LNCaP clone FGC (cell line): ENCODE data around the gene DDX27.

Source experiments
- DNase-seq: peaks from one replicate; pipeline ENCODE4 v3.0.0-alpha.2; 2011; ENCODE audit warnings: low read depth
- H3K4me3 ChIP-seq: 2 replicates; pipeline ENCODE4 v1.5.1; 2011; ENCODE audit warnings: mild to moderate bottlenecking, low read depth, low read length, control low read depth
- TF ChIP-seq, protein P1 (sequence below): IDR thresholded peaks from 2 replicates; pipeline ENCODE4 v1.5.1; 2012; ENCODE audit warnings: mild to moderate bottlenecking; ENCODE audit not compliant: control insufficient read depth, insufficient read depth; ENCODE audit errors: extremely low read depth

The DDX27 gene

GRCh38 chr20:49233226-49233625 lies 14.0 kb downstream of the DDX27 start:
- H3K4me3 ChIP-seq = no peak overlapping the region
- DNase-seq = no peak

GRCh38 chr20:49234831-49235230 lies 15.6 kb downstream of the DDX27 start:
- TF ChIP-seq, protein P1, sequence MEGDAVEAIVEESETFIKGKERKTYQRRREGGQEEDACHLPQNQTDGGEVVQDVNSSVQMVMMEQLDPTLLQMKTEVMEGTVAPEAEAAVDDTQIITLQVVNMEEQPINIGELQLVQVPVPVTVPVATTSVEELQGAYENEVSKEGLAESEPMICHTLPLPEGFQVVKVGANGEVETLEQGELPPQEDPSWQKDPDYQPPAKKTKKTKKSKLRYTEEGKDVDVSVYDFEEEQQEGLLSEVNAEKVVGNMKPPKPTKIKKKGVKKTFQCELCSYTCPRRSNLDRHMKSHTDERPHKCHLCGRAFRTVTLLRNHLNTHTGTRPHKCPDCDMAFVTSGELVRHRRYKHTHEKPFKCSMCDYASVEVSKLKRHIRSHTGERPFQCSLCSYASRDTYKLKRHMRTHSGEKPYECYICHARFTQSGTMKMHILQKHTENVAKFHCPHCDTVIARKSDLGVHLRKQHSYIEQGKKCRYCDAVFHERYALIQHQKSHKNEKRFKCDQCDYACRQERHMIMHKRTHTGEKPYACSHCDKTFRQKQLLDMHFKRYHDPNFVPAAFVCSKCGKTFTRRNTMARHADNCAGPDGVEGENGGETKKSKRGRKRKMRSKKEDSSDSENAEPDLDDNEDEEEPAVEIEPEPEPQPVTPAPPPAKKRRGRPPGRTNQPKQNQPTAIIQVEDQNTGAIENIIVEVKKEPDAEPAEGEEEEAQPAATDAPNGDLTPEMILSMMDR = no peak
- no peak overlapping the region for H3K4me3 ChIP-seq
- no peak for DNase-seq

More at GRCh38 chr20:49233226-49233625, 14.0 kb downstream of the DDX27 start:
- TF ChIP-seq, protein P1 = no peak

GRCh38 chr20:49236301-49236700 lies 17.1 kb downstream of the DDX27 start:
- TF ChIP-seq, protein P1 = no peak
- no peak for DNase-seq

GRCh38 chr20:49237531-49237930 lies 18.3 kb downstream of the DDX27 start:
- no peak overlapping the region for H3K4me3 ChIP-seq
- TF ChIP-seq, protein P1 = no peak
- DNase-seq = no peak

More at GRCh38 chr20:49236301-49236700, 17.1 kb downstream of the DDX27 start:
- no peak overlapping the region for H3K4me3 ChIP-seq

- H3K4me3 ChIP-seq = no peak overlapping the region
- peak; percentile 2 for DNase-seq
- TF ChIP-seq, protein P1 = peak; percentile 67
Measured at GRCh38 chr20:49245921-49246740, 26.9 kb downstream of the DDX27 start.

DNA sequence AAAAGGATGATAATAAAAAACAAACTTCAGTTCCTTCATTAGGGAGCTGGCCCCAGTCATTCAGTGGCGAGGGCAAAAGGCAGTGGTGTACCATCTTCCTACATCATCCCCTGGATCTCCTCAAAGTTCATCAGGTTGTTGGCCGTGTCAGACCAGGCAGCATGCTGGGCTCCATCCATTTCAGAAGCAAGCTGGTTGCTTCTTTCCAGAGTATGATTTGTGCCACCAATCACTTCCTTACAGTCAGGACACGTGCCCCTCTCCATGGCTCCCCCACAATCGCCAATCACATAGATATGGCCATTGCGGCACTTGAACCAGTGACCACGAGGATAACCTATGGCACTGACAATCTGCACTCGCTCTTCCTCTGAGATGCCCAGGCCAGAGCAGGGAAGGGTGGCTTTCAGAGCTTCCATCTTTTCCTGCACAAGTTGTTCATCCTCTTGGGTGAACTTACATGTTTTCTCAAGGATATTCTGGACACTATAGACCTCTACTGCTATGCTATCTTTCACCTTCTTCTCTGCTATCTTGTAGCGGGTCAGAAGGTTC lies 28.0 kb downstream of the DDX27 start:
- no peak for DNase-seq
- TF ChIP-seq, protein P1 = no peak
- H3K4me3 ChIP-seq = no peak overlapping the region

- TF ChIP-seq, protein P1 = no peak
- H3K4me3 ChIP-seq = no peak overlapping the region
Measured at GRCh38 chr20:49247792-49248191, 28.6 kb downstream of the DDX27 start.

More at GRCh38 chr20:49247792-49248191, 28.6 kb downstream of the DDX27 start:
- no peak for DNase-seq
